GM12865 (cell line): Measurements from ENCODE around the gene AIFM3.

ENCODE experiments used
- DNase-seq: peaks from one replicate; pipeline ENCODE4 v3.0.0; 2010; ENCODE audit warnings: low read depth
- H3K4me3 ChIP-seq: 2 replicates; pipeline ENCODE4 v1.5.1; 2011; ENCODE audit warnings: mild to moderate bottlenecking, low read depth, low read length, control low read depth
- CTCF ChIP-seq: IDR thresholded peaks from 2 replicates; pipeline ENCODE4 v1.5.1; 2011; ENCODE audit warnings: low read length, control low read depth, low read depth, inconsistent platforms; ENCODE audit not compliant: insufficient read depth; ENCODE audit errors: missing control alignments

AIFM3 gene

GRCh38 chr22:20993304-20994127 is 26.5 kb downstream of the AIFM3 start:
- no peak overlapping the region for H3K4me3 ChIP-seq
- TF ChIP-seq CTCF = no peak
- no peak for DNase-seq

GRCh38 chr22:20994128-20994901 is 27.3 kb downstream of the AIFM3 start:
- no peak for DNase-seq
- no peak overlapping the region for H3K4me3 ChIP-seq
- TF ChIP-seq CTCF = no peak

GRCh38 chr22:20994902-20995241 is 27.8 kb downstream of the AIFM3 start:
- no peak for TF ChIP-seq CTCF

GRCh38 chr22:20995329-20996030 is 28.4 kb downstream of the AIFM3 start:
- no peak for TF ChIP-seq CTCF
- no peak overlapping the region for H3K4me3 ChIP-seq
- no peak for DNase-seq

More at GRCh38 chr22:20994902-20995241, 27.8 kb downstream of the AIFM3 start:
- H3K4me3 ChIP-seq = no peak overlapping the region
- DNase-seq = no peak

- DNase-seq = no peak
- H3K4me3 ChIP-seq = no peak overlapping the region
- no peak for TF ChIP-seq CTCF
Observed at GRCh38 chr22:20996031-20996410, 29.0 kb downstream of the AIFM3 start.

GRCh38 chr22:20996598-20997535 is 29.8 kb downstream of the AIFM3 start:
- no peak for TF ChIP-seq CTCF
- H3K4me3 ChIP-seq = no peak overlapping the region
- no peak for DNase-seq
